Thymus (tissue), 11 donors: ENCODE results near the gene ZG16. TPM values are rescaled to one million over a fixed set of nuclear protein-coding genes. Genes with fewer than 3 reads are reported as not detected.
A peak's percentile ranks its signal among the peaks of the same experiment; 100 is the strongest.

Experiments
- DNase-seq, 9 donors: peaks; one replicate each; pipeline ENCODE4 v3.0.0-alpha.2; 2013; ENCODE audit warnings: low spot score in 9 of 9, low read depth in 6 of 9, missing footprints in 1 of 9
- H3K27ac ChIP-seq, 2 donors: one replicate each; pipeline ENCODE4 v1.5.1; 2013; ENCODE audit warnings: control low read depth in 1 of 2, low read depth in 1 of 2, low read length in 1 of 2, mild to moderate bottlenecking in 1 of 2, moderate library complexity in 1 of 2
- H3K27me3 ChIP-seq, 2 donors: one replicate each; pipeline ENCODE4 v1.5.1; 2013; ENCODE audit warnings: low read length in 1 of 2; ENCODE audit not compliant: control insufficient read depth in 2 of 2, insufficient read depth in 1 of 2
- H3K36me3 ChIP-seq, 2 donors: one replicate each; pipeline ENCODE4 v1.5.1; 2013; ENCODE audit warnings: low read length in 1 of 2, mild to moderate bottlenecking in 1 of 2, moderate library complexity in 1 of 2; ENCODE audit not compliant: control insufficient read depth in 2 of 2, insufficient read depth in 2 of 2
- H3K4me1 ChIP-seq, 2 donors: one replicate each; pipeline ENCODE4 v1.5.1; 2013; ENCODE audit warnings: low read length in 2 of 2; ENCODE audit not compliant: control insufficient read depth in 2 of 2, insufficient read depth in 2 of 2
- H3K4me3 ChIP-seq, 2 donors: one replicate each; pipeline ENCODE4 v1.5.1; 2013; ENCODE audit warnings: low read length in 2 of 2, control low read depth in 1 of 2, mild to moderate bottlenecking in 1 of 2
- H3K9me3 ChIP-seq, 2 donors: one replicate each; pipeline ENCODE4 v1.5.1; 2013; ENCODE audit warnings: low read length in 1 of 2, mild to moderate bottlenecking in 1 of 2; ENCODE audit not compliant: control insufficient read depth in 2 of 2, insufficient read depth in 1 of 2
- WGBS: extraction: QIAGEN DNeasy Blood & Tissue Kit; methylation state at CpG from one replicate; pipeline ENCODE4 v1.1.7; 2013; 5-methylcytosine and 5-hydroxymethylcytosine counted together
- polyA plus RNA-seq: library from polyadenylated mRNA; stranded (reverse); fragments of 200-250 nt; gene quantifications from one replicate; pipeline ENCODE4 v1.2.3, GENCODE V29; 2013
- total RNA-seq: library from RNA; stranded (reverse); fragments of 120-200 nt; gene quantifications from one replicate; pipeline ENCODE4 v1.2.4, GENCODE V29; 2013
- donor health status: healthy.

The ZG16 gene
- total and polyA plus RNA-seq, 2 donors: 0.09 to 0.27 TPM

DNA sequence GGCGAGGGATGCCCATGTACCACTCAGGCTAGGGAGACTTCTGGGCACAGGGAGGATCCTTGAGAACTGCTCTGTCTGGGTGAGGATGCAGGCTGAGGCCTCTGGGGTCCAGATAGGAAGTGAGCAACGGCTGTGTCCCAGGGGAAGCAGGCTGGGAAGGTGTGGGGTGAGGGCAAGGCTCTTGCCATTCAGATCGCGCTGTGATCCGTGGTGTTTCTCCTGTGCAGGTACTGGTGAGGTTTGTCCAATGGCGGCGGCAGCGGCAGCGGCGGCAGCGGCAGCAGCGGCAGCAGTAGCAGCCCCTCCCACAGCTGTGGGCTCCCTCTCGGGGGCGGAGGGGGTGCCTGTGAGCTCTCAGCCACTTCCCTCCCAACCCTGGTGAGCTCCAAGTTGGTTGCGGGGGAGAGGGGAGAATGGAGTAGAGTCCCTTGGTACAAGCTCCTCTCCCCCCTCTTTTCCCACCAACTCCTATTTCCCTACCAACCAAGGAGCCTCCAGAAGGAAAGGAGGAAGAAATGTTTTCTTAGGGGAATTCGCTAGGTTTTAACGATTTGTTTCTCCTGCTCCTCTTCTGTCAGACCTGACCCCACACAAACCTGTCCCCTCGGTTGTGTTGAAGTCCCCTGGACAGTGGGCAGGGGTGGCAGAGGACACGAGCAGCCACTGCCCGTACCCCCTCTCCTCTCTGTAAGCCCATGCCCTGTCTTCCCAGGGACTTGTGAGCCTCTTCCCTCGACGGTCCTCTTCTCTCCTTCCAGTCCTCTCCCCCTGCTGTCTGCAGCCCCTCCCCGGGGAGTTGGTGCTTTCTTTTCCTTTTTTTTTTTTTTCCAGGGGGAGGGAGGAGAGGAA is 32.0 kb downstream of the ZG16 start:
- no peak overlapping the region for H3K4me3 ChIP-seq

DNA sequence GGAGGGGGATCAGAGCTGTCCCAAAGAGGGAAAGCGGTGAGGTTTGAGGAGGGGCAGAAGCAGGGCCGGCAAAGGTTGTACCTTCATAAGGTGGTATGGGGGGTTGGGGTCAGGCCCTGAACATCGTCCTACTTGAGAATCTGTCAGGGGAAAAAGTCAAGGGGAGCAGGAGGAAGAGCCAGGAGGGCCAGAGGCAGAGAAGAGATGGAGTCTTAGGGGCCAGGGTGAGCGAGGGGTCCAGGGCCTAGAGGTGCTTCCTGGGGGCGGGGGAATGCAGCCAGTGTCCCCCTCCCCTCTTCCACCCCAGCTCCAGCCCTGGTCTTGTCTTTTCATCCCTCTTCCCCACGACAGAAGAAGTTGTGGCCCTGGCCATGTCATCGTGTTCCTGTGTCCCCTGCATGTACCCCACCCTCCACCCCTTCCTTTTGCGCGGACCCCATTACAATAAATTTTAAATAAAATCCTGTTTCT is 32.7 kb downstream of the ZG16 start:
- no peak for DNase-seq
- 70% methylated on average over 9 of the region's 9 CpGs for WGBS
- H3K4me3 ChIP-seq: peak overlapping the region in 1 of 2 donors; percentile 38
- peaks cover 25 to 38% of the 10 kb centered on the region in 2 donors for H3K36me3 ChIP-seq
- H3K27ac ChIP-seq: peak overlapping the region; percentile 19 to 30
- peaks cover 0 to 5% of the 10 kb centered on the region in 2 donors for H3K9me3 ChIP-seq
- peaks cover 37 to 81% of the 10 kb centered on the region in 2 donors for H3K4me1 ChIP-seq
- peaks cover 8 to 47% of the 10 kb centered on the region in 2 donors for H3K27me3 ChIP-seq

More for the DNA sequence above, 32.0 kb downstream of the ZG16 start:
- Histone ChIP-seq H3K9me3 (peaks cover 0 to 5% of the 10 kb centered on the region in 2 donors), H3K4me1 (peaks cover 33 to 75% of the 10 kb centered on the region in 2 donors), H3K36me3 (peaks cover 25 to 38% of the 10 kb centered on the region in 2 donors), H3K27ac (peak overlapping the region in 1 of 2 donors; percentile 30), H3K27me3 (peaks cover 8 to 47% of the 10 kb centered on the region in 2 donors)
- no peak for DNase-seq
- WGBS: 83% methylated on average over 23 of the region's 23 CpGs

DNA sequence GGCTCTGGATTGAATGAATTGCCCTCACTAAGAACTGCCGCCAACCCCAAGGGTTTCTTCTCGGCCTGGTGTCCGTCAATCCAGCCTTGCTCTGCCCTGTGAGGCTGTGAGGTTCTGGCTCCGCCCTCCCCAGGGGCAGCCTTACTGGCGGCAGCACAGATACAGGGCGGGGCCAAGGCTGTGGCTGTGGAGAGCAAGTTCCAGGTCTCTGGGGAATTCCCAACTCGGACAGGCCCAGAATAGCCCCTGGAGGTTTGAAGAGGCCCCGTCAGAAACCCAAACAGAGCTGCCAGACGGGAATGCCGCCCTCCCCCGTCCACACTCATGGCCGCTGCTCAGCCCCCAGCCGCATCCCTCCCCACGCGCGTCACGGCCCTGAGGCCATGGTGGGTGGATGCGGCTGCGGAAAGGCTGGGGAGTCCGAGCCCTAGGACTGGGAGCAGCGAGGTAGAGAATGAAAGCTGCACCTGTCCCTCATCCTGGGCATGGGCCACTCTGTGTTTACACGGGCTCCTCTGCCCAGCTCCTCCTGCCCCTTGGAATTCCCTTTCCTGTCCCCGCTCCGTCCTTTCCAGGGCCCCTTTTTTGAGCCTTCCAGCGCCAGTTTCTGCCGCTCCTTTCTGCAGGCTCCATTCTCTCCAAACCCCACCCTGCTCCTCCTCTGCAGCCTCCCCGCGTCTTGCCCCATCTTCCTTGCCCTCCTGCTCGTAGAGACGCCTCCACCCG is 33.3 kb downstream of the ZG16 start:
- peak overlapping the region; percentile 37 to 38 for H3K4me3 ChIP-seq
- peaks cover 25 to 38% of the 10 kb centered on the region in 2 donors for H3K36me3 ChIP-seq
- peaks cover 37 to 81% of the 10 kb centered on the region in 2 donors for H3K4me1 ChIP-seq
- H3K9me3 ChIP-seq: peaks cover 0 to 9% of the 10 kb centered on the region in 2 donors
- peaks cover 8 to 47% of the 10 kb centered on the region in 2 donors for H3K27me3 ChIP-seq
- H3K27ac ChIP-seq: peak overlapping the region; percentile 39 to 61
- peak in 3 of 9 donors; percentile 57 to 76 (median 60) for DNase-seq
- WGBS: 6% methylated on average over 31 of the region's 31 CpGs

DNA sequence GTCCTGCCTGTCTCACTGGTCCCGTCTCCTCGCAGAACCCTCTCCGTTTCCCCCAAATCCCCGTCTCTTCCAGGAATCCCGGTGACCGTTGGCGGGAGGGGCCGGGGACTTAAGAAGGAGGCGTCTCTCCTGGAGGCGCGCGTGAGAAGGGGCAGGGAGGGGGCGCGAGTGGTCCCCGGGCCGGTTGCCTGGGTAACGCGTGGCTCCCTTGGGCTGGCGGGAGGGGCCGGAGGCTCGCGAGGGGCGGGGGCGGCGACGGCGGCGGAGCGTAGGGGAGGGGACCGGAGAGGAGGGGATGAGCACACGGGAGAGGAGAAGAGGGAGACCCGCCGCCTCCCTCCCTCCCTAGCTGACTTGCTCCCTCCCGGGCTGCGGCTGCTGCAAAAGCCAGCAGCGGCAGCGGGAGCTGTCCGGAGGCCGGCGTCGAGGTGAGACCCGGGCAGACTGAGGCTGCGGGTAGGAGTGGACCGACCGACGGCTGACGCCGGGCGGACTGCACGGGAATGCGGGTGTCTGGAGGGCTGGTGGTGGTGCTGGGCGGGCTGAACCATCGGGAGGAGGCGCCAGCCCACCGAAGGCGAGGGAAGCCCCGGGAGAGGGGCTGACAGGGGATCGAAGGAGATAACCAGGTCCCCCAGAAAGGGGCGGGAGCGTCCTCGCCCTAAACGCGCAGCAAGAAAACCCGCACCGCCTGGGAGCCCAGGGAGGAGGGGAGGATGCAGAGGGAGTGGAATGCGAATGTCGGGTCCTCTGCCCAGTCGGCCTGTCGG is 34.0 kb downstream of the ZG16 start, which contains the start of gene PRRT2:
Gene PRRT2, plus strand, starts transcription at position 298 of the 770 bp plus-strand sequence. CDS start 862 bp downstream, outside the sequence.
- peaks cover 25 to 38% of the 10 kb centered on the region in 2 donors for H3K36me3 ChIP-seq
- peaks cover 8 to 47% of the 10 kb centered on the region in 2 donors for H3K27me3 ChIP-seq
- DNase-seq: peak in 3 of 9 donors; percentile 33 to 61 (median 51)
- H3K9me3 ChIP-seq: peaks cover 0 to 11% of the 10 kb centered on the region in 2 donors
- peak within 1 kb of the TSS; percentile 39 to 61 for H3K27ac ChIP-seq
- peak within 1 kb of the TSS; percentile 37 to 40 for H3K4me3 ChIP-seq
- 7% methylated on average over 69 of the region's 69 CpGs for WGBS
- peaks cover 38 to 83% of the 10 kb centered on the region in 2 donors for H3K4me1 ChIP-seq

DNA sequence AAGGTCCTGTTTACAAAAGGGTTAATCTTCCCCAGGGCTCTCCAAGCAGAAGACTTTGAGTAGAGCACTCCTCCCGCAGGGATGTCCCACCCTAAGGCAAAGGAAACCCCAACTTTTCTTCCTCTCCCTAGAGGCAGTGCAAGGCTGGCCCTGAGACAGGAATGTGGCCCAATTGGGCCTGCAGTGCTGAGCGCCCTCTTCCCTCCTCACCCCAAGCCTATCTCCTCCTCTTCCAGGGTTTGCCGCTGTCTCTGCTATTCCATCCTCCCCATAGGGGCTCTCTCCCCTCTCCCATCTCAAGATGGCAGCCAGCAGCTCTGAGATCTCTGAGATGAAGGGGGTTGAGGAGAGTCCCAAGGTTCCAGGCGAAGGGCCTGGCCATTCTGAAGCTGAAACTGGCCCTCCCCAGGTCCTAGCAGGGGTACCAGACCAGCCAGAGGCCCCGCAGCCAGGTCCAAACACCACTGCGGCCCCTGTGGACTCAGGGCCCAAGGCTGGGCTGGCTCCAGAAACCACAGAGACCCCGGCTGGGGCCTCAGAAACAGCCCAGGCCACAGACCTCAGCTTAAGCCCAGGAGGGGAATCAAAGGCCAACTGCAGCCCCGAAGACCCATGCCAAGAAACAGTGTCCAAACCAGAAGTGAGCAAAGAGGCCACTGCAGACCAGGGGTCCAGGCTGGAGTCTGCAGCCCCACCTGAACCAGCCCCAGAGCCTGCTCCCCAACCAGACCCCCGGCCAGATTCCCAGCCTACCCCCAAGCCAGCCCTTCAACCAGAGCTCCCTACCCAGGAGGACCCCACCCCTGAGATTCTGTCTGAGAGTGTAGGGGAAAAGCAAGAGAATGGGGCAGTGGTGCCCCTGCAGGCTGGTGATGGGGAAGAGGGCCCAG is 34.9 kb downstream of the ZG16 start:
- no peak for DNase-seq
- Histone ChIP-seq H3K4me1 (peaks cover 47 to 88% of the 10 kb centered on the region in 2 donors), H3K9me3 (peaks cover 0 to 11% of the 10 kb centered on the region in 2 donors), H3K27me3 (peaks cover 8 to 47% of the 10 kb centered on the region in 2 donors), H3K27ac (no peak overlapping the region), H3K4me3 (peak overlapping the region in 1 of 2 donors; percentile 40), H3K36me3 (peaks cover 25 to 34% of the 10 kb centered on the region in 2 donors)
- 91% methylated on average over 9 of the region's 9 CpGs for WGBS

DNA sequence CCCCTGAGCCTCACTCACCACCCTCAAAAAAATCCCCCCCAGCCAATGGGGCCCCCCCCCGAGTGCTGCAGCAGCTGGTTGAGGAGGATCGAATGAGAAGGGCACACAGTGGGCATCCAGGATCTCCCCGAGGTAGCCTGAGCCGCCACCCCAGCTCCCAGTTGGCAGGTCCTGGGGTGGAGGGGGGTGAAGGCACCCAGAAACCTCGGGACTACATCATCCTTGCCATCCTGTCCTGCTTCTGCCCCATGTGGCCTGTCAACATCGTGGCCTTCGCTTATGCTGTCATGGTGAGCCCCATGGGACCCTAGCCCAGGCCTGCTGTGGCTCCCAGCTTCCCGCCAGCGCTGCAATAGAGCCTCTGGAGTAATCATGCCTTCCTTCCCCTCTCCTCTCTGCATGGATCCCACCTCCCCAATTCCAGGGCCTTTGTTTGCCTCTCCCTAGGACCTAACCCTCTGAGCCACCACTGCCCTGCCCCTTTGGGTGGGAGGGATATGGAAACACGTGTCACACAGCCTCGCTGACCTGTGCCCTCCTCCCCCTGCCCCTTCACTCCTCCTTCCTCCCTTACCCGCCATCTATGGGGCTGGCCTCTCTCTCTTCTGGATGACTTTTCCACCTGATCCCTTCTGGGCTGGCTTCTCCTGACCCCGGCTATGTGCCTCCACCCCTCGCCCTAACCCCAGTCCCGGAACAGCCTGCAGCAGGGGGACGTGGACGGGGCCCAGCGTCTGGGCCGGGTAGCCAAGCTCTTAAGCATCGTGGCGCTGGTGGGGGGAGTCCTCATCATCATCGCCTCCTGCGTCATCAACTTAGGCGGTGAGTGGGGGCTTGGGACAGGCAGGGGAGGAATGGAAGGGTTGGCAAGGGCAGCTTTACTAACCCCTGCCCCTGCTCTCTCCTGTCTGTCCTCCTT is 35.8 kb downstream of the ZG16 start:
- peaks cover 8 to 47% of the 10 kb centered on the region in 2 donors for H3K27me3 ChIP-seq
- DNase-seq: no peak
- no peak overlapping the region for H3K4me3 ChIP-seq
- peaks cover 44 to 88% of the 10 kb centered on the region in 2 donors for H3K4me1 ChIP-seq
- H3K36me3 ChIP-seq: peaks cover 22 to 34% of the 10 kb centered on the region in 2 donors
- H3K27ac ChIP-seq: no peak overlapping the region
- WGBS: 93% methylated on average over 24 of the region's 24 CpGs
- H3K9me3 ChIP-seq: peaks cover 0 to 11% of the 10 kb centered on the region in 2 donors

DNA sequence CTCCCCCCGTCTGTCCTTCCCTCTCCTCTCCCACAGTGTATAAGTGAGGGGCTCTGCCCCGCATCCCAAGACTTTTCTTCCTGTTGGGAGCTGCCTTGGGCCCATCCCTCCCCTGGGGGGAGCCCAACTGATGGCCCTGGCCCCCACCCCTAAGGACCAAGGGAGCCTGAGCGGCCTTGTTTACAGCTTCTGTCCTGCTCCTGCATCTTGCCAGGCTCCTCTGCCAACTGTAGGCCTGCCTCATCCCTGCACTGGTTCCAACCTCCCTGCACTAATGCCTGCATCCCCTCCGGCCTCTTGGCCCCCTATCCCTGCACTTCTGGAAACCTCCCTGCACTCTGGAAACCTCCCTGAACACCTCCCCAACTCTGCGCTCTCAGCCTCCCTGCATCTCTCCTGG is 36.5 kb downstream of the ZG16 start:
- H3K27ac ChIP-seq: peak overlapping the region in 1 of 2 donors; percentile 96
- H3K36me3 ChIP-seq: peaks cover 20 to 33% of the 10 kb centered on the region in 2 donors
- no peak for DNase-seq
- H3K4me1 ChIP-seq: peaks cover 44 to 88% of the 10 kb centered on the region in 2 donors
- no peak overlapping the region for H3K4me3 ChIP-seq
- peaks cover 0 to 11% of the 10 kb centered on the region in 2 donors for H3K9me3 ChIP-seq
- H3K27me3 ChIP-seq: peaks cover 8 to 47% of the 10 kb centered on the region in 2 donors
- WGBS: 95% methylated on average over 5 of the region's 5 CpGs
